GM19351 (cell line): ENCODE data around the gene TENM4.

Source experiments
- ATAC-seq: cut with Tn5 transposase; IDR thresholded peaks from one replicate; pipeline ENCODE4 v1.9.1; 2021; ENCODE audit warnings: mild to moderate bottlenecking, moderate library complexity; ENCODE audit not compliant: unreplicated experiment

TENM4 gene

GRCh38 chr11:78783846-78784245, 657.0 kb downstream of the TENM4 start:
- no peak for ATAC-seq

DNA sequence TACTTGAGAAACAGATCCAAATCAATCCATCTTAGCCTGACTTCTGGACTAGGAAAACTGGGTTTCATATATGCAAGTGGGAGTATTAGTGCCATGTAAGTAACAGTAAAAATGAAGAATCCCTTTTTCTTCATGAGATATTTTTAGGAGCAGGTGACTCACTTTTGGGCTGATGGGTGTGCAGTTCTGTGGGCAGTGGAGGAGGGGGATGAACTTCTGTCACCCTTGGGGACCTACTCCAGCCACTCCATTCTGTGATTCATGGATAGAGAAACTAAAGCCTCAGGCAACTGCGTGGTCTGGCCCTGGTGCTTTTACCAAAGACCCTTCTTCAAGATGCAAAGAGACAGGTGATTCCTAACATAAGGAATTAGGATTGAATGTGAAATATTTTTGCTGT, 657.5 kb downstream of the TENM4 start:
- ATAC-seq: no peak

- ATAC-seq: no peak
These were observed 658.1 kb downstream of the TENM4 start for GRCh38 chr11:78782725-78783124.

GRCh38 chr11:78780889-78781288, 659.9 kb downstream of the TENM4 start:
- ATAC-seq: no peak

- no peak for ATAC-seq
These were observed 667.3 kb downstream of the TENM4 start for GRCh38 chr11:78773492-78773891.

DNA sequence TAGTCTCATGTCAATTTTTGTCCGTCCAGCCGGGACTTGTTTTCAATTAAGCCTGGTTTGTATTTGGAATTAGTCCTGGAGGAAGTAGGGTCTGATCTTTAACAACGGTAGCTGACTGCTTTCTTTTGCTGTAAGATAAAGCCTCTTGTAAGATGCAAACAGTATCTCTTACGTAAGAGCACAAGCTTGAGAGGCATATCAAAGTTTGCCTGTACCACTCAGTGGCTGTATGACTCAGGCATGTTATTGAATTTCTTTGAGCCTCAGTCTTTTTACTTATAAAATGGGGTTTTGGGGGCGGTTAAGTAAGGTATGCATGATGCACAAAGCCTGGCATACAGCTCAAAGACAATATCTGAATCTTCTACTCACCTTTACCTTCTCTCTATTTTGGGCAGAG, 667.8 kb downstream of the TENM4 start:
- ATAC-seq: no peak

DNA sequence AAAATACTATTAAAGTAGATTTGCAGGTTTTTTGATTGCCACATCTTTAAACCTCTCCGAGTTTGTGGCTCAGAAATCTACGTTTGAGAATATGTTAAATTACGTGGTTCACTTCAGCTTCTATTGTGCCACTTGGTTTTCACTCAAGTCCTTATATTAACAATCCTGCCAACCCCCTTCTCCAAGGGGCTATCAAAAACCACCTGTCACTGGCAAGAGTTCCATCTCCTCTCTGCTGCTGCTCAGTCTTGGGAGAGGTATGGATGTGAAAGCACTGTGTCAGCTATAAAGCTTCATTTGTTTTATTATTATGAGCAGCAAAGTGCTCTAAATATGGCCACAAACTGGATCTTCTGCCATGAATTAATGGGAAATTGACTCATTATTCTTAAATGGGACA, 668.6 kb downstream of the TENM4 start:
- no peak for ATAC-seq

DNA sequence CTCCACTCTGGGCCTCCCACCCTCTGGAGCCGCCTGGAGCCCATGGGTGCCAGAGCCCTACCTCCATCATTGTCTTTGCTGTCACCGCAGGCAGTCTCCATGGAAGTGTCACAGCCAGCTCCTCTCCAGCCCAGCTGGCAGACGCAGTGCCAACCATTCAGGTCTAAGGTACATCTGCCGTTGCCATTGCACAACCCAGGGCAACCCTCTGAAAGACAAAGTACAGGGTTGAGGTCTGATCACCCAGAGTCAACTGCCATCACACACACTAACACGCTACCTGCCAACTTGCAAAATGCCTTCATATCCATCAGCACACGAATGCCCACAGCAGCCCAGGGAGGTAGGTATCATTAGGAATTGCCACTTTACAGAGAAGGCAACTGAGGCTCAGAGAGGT, 669.9 kb downstream of the TENM4 start:
- ATAC-seq: no peak

- no peak for ATAC-seq
These were observed 671.9 kb downstream of the TENM4 start for GRCh38 chr11:78768971-78769370.

- no peak for ATAC-seq
These were observed 672.5 kb downstream of the TENM4 start for GRCh38 chr11:78768345-78768744.

GRCh38 chr11:78767027-78767932, 673.5 kb downstream of the TENM4 start:
- ATAC-seq: no peak

- no peak for ATAC-seq
These were observed 675.9 kb downstream of the TENM4 start for GRCh38 chr11:78764946-78765345.

DNA sequence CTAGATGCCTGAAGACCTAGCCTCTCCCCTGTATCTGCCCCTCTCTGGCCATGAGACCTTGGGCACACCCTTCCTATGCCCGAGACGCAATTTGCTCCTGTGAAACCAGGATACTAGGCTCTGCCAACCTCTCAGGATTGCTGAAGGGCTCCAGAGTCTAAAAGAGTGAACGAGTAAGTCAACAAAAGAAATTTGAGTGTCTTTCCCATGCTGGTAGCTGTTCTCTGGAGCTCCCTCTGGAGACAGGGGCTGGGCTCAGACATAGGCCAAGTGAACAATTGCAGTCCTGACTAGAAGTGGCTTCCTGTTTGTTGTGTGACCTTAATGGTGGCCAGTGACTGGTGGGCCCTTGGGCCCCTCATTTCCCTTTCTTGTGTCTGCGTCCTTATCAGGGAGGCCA, 677.2 kb downstream of the TENM4 start:
- ATAC-seq: no peak

- no peak for ATAC-seq
These were observed 678.7 kb downstream of the TENM4 start for GRCh38 chr11:78762105-78762504.

DNA sequence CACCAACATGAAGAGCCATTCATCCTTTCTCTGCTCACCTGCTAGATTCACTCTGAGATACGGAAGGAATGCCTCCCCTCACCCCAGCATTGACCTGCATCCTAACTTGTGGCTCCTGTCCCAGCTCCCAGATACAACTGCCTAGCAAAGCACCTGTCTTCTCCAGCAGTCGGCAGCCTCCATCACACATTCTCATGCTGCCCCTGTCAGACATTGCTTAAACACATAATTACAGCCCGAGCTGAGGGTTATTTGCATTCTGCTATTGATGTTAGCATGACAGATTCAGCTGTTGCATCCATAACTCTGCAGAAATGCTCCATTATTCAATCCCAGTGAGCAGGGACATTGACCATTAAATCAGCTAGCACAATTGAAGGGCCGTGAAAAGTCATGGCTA, 681.8 kb downstream of the TENM4 start:
- no peak for ATAC-seq

DNA sequence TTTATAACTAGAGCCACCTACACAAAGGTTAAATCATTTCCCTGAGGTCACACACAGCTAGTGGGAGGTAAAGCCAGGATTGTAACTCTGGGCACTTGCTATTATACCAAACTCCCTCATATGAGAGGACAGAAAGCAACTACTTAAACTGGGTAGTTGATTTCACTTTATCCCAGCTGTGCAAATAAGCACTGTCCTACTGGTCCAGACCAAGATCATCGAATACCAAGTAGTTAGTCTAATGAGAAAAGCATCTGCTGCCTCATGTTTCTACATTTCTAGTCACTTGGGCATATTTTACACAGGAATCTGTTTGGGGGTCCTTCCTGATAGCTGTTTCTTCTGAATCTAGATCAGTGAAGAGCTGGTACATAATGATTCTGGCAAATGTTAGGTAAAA, 687.5 kb downstream of the TENM4 start:
- no peak for ATAC-seq

DNA sequence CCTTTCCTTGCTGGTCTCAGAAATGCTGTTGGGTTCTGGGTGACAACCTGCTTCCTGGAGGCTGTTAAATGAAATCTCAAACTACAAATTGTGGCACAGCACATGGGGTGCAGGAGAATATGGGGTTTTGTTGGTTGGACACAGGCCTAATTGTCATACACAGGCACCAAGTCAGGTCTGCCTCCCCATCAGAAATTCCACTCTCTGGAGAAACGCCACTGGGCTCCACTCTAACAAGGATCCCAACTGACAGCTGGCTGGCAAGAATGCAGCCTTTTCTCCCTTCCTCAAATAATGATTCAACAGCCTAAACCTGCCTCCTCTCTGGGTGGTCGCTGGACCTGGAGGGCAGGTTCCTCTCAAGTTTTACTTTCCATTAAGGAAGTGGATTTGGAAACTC, 688.3 kb downstream of the TENM4 start:
- no peak for ATAC-seq

- ATAC-seq: no peak
These were observed 691.7 kb downstream of the TENM4 start for GRCh38 chr11:78748918-78749690.

GRCh38 chr11:78744949-78745348, 695.9 kb downstream of the TENM4 start:
- no peak for ATAC-seq

- no peak for ATAC-seq
These were observed 696.6 kb downstream of the TENM4 start for GRCh38 chr11:78744202-78744601.

GRCh38 chr11:78742430-78742829, 698.4 kb downstream of the TENM4 start:
- ATAC-seq: no peak

DNA sequence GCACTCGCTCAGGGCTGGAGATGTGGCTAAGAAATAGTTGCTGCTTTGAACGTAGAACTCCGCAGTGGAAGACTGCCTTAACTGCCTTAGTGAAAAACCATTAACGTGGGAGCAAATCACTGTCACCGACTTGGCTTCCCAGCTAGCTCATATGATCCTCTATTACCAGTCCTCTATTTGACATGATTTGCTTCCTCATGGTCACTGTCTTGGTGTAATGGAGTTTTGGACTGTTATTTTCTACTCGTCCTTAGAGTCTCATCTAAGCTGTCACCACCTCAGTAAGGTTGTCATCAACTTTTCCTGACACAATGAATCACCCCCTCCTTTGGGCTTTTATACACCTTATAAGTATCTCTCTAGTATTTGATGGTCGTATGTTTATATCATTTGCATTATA, 699.1 kb downstream of the TENM4 start:
- no peak for ATAC-seq
